ENCODE data around the gene USP15.

Gene USP15

GRCh38 chr12:62301799-62302133 lies 41.6 kb downstream of the USP15 start:
- Histone ChIP-seq H3K27me3 (ENCODE audit: control insufficient read depth, insufficient read depth, low read length) (no peaks in the 10 kb centered on the region), H3K9me3 (ENCODE audit: control insufficient read depth, insufficient read depth, low read depth, low read length) (peaks cover 6% of the 10 kb centered on the region; the same call in 1 of the 2 replicates), H3K4me1 (ENCODE audit: control insufficient read depth, insufficient read depth, low read length) (no peaks in the 10 kb centered on the region), H3K9ac (ENCODE audit: low read length) (no peak overlapping the region), H3K27ac (ENCODE audit: low read depth, low read length) (no peak overlapping the region), H3K36me3 (ENCODE audit: control insufficient read depth, insufficient read depth, low read length) (peaks cover 33% of the 10 kb centered on the region), H3K4me3 (ENCODE audit: low read depth, low read length) (no peak overlapping the region)

GRCh38 chr12:62304560-62304959 lies 44.4 kb downstream of the USP15 start:
- Histone ChIP-seq H3K4me1 (ENCODE audit: control insufficient read depth, insufficient read depth, low read length) (no peaks in the 10 kb centered on the region), H3K27me3 (ENCODE audit: control insufficient read depth, insufficient read depth, low read length) (no peaks in the 10 kb centered on the region), H3K27ac (ENCODE audit: low read depth, low read length) (no peak overlapping the region), H3K4me3 (ENCODE audit: low read depth, low read length) (no peak overlapping the region), H3K36me3 (ENCODE audit: control insufficient read depth, insufficient read depth, low read length) (peaks cover 36% of the 10 kb centered on the region), H3K9me3 (ENCODE audit: control insufficient read depth, insufficient read depth, low read depth, low read length) (peaks cover 6% of the 10 kb centered on the region; the same call in 1 of the 2 replicates), H3K9ac (ENCODE audit: low read length) (no peak overlapping the region)

- Histone ChIP-seq H3K9ac (ENCODE audit: low read length) (no peak overlapping the region), H3K27me3 (ENCODE audit: control insufficient read depth, insufficient read depth, low read length) (no peaks in the 10 kb centered on the region), H3K4me3 (ENCODE audit: low read depth, low read length) (no peak overlapping the region), H3K9me3 (ENCODE audit: control insufficient read depth, insufficient read depth, low read depth, low read length) (peaks cover 6% of the 10 kb centered on the region; the same call in 1 of the 2 replicates), H3K4me1 (ENCODE audit: control insufficient read depth, insufficient read depth, low read length) (no peaks in the 10 kb centered on the region), H3K27ac (ENCODE audit: low read depth, low read length) (no peak overlapping the region), H3K36me3 (ENCODE audit: control insufficient read depth, insufficient read depth, low read length) (peaks cover 36% of the 10 kb centered on the region)
These were observed 45.6 kb downstream of the USP15 start for GRCh38 chr12:62305778-62306177.

- no peak overlapping the region for H3K27ac ChIP-seq (ENCODE audit: low read depth, low read length)
- H3K4me3 ChIP-seq (ENCODE audit: low read depth, low read length) = no peak overlapping the region
- no peaks in the 10 kb centered on the region for H3K4me1 ChIP-seq (ENCODE audit: control insufficient read depth, insufficient read depth, low read length)
- no peaks in the 10 kb centered on the region for H3K27me3 ChIP-seq (ENCODE audit: control insufficient read depth, insufficient read depth, low read length)
- peaks cover 36% of the 10 kb centered on the region for H3K36me3 ChIP-seq (ENCODE audit: control insufficient read depth, insufficient read depth, low read length)
- no peak overlapping the region for H3K9ac ChIP-seq (ENCODE audit: low read length)
- peaks cover 6% of the 10 kb centered on the region; the same call in 1 of the 2 replicates for H3K9me3 ChIP-seq (ENCODE audit: control insufficient read depth, insufficient read depth, low read depth, low read length)
These were observed 46.6 kb downstream of the USP15 start for GRCh38 chr12:62306569-62307530.

- Histone ChIP-seq H3K9me3 (ENCODE audit: control insufficient read depth, insufficient read depth, low read depth, low read length) (peaks cover 6% of the 10 kb centered on the region; the same call in 1 of the 2 replicates), H3K27me3 (ENCODE audit: control insufficient read depth, insufficient read depth, low read length) (no peaks in the 10 kb centered on the region), H3K4me3 (ENCODE audit: low read depth, low read length) (no peak overlapping the region), H3K36me3 (ENCODE audit: control insufficient read depth, insufficient read depth, low read length) (peaks cover 29% of the 10 kb centered on the region), H3K4me1 (ENCODE audit: control insufficient read depth, insufficient read depth, low read length) (no peaks in the 10 kb centered on the region), H3K27ac (ENCODE audit: low read depth, low read length) (no peak overlapping the region), H3K9ac (ENCODE audit: low read length) (no peak overlapping the region)
These were observed 48.0 kb downstream of the USP15 start for GRCh38 chr12:62308201-62308600.

- Histone ChIP-seq H3K4me1 (ENCODE audit: control insufficient read depth, insufficient read depth, low read length) (no peaks in the 10 kb centered on the region), H3K27ac (ENCODE audit: low read depth, low read length) (no peak overlapping the region), H3K36me3 (ENCODE audit: control insufficient read depth, insufficient read depth, low read length) (0 out of 2 replicates have a peak, but pooled peaks cover 2% of the 10 kb centered on the region), H3K27me3 (ENCODE audit: control insufficient read depth, insufficient read depth, low read length) (no peaks in the 10 kb centered on the region), H3K9ac (ENCODE audit: low read length) (no peak overlapping the region), H3K4me3 (ENCODE audit: low read depth, low read length) (no peak overlapping the region), H3K9me3 (ENCODE audit: control insufficient read depth, insufficient read depth, low read depth, low read length) (no peaks in the 10 kb centered on the region)
These were observed 53.6 kb downstream of the USP15 start for GRCh38 chr12:62313727-62314380.

GRCh38 chr12:62317017-62317416 lies 56.8 kb downstream of the USP15 start:
- Histone ChIP-seq H3K36me3 (ENCODE audit: control insufficient read depth, insufficient read depth, low read length) (peaks cover 11% of the 10 kb centered on the region), H3K27me3 (ENCODE audit: control insufficient read depth, insufficient read depth, low read length) (no peaks in the 10 kb centered on the region), H3K9me3 (ENCODE audit: control insufficient read depth, insufficient read depth, low read depth, low read length) (no peaks in the 10 kb centered on the region), H3K9ac (ENCODE audit: low read length) (no peak overlapping the region), H3K4me1 (ENCODE audit: control insufficient read depth, insufficient read depth, low read length) (no peaks in the 10 kb centered on the region), H3K4me3 (ENCODE audit: low read depth, low read length) (no peak overlapping the region), H3K27ac (ENCODE audit: low read depth, low read length) (no peak overlapping the region)

GRCh38 chr12:62319058-62319457 lies 58.9 kb downstream of the USP15 start:
- no peak overlapping the region for H3K9ac ChIP-seq (ENCODE audit: low read length)
- H3K4me3 ChIP-seq (ENCODE audit: low read depth, low read length) = no peak overlapping the region
- no peaks in the 10 kb centered on the region for H3K27me3 ChIP-seq (ENCODE audit: control insufficient read depth, insufficient read depth, low read length)
- no peak overlapping the region for H3K27ac ChIP-seq (ENCODE audit: low read depth, low read length)
- no peaks in the 10 kb centered on the region for H3K9me3 ChIP-seq (ENCODE audit: control insufficient read depth, insufficient read depth, low read depth, low read length)
- peaks cover 22% of the 10 kb centered on the region for H3K36me3 ChIP-seq (ENCODE audit: control insufficient read depth, insufficient read depth, low read length)
- no peaks in the 10 kb centered on the region for H3K4me1 ChIP-seq (ENCODE audit: control insufficient read depth, insufficient read depth, low read length)

GRCh38 chr12:62320054-62320453 lies 59.9 kb downstream of the USP15 start:
- Histone ChIP-seq H3K27ac (ENCODE audit: low read depth, low read length) (no peak overlapping the region), H3K36me3 (ENCODE audit: control insufficient read depth, insufficient read depth, low read length) (peaks cover 22% of the 10 kb centered on the region), H3K27me3 (ENCODE audit: control insufficient read depth, insufficient read depth, low read length) (no peaks in the 10 kb centered on the region), H3K9ac (ENCODE audit: low read length) (no peak overlapping the region), H3K9me3 (ENCODE audit: control insufficient read depth, insufficient read depth, low read depth, low read length) (no peaks in the 10 kb centered on the region), H3K4me1 (ENCODE audit: control insufficient read depth, insufficient read depth, low read length) (no peaks in the 10 kb centered on the region), H3K4me3 (ENCODE audit: low read depth, low read length) (no peak overlapping the region)

GRCh38 chr12:62323386-62323785 lies 63.2 kb downstream of the USP15 start:
- no peaks in the 10 kb centered on the region for H3K9me3 ChIP-seq (ENCODE audit: control insufficient read depth, insufficient read depth, low read depth, low read length)
- no peak overlapping the region for H3K4me3 ChIP-seq (ENCODE audit: low read depth, low read length)
- no peak overlapping the region for H3K27ac ChIP-seq (ENCODE audit: low read depth, low read length)
- H3K36me3 ChIP-seq (ENCODE audit: control insufficient read depth, insufficient read depth, low read length) = peaks cover 22% of the 10 kb centered on the region
- no peaks in the 10 kb centered on the region for H3K27me3 ChIP-seq (ENCODE audit: control insufficient read depth, insufficient read depth, low read length)
- H3K4me1 ChIP-seq (ENCODE audit: control insufficient read depth, insufficient read depth, low read length) = no peaks in the 10 kb centered on the region
- H3K9ac ChIP-seq (ENCODE audit: low read length) = no peak overlapping the region

- no peaks in the 10 kb centered on the region for H3K36me3 ChIP-seq (ENCODE audit: control insufficient read depth, insufficient read depth, low read length)
- H3K9me3 ChIP-seq (ENCODE audit: control insufficient read depth, insufficient read depth, low read depth, low read length) = no peaks in the 10 kb centered on the region
- H3K27me3 ChIP-seq (ENCODE audit: control insufficient read depth, insufficient read depth, low read length) = no peaks in the 10 kb centered on the region
- H3K4me1 ChIP-seq (ENCODE audit: control insufficient read depth, insufficient read depth, low read length) = no peaks in the 10 kb centered on the region
- no peak overlapping the region for H3K9ac ChIP-seq (ENCODE audit: low read length)
- H3K4me3 ChIP-seq (ENCODE audit: low read depth, low read length) = no peak overlapping the region
- no peak overlapping the region for H3K27ac ChIP-seq (ENCODE audit: low read depth, low read length)
These were observed 68.2 kb downstream of the USP15 start for GRCh38 chr12:62328296-62328921.
